ENCODE data around the gene RBPJL.
A peak's percentile ranks its signal among the peaks of the same experiment; 100 is the strongest.

The RBPJL gene

DNA sequence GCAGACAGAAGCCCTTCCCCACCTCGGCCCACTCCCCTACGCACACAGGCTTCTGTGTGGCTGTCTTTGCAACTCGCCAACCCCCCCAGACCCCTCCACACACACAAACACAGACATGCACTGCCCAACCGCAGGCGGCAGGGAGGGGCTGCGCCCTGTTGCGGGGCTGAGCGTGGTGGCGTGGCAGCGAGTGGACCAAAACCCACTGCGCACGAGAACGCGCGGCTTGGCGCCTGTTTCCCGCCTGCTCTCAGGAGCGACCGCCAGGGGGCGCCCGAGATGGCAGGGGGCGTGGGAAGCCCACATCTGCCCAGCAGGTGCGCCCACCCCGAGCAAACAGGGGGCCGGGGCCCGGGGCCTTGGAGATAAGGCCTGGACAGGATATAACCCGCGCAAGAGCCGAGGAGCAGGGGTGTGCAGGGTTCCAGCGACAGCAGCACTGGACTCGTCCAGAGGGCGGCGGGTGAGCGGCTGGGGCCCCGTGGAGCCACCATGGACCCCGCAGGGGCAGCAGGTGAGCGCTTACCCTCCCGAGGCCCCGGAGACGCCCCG is at the start of gene RBPJL:
RBPJL (plus strand) TSS at position 410 of the 552 bp plus-strand sequence; CDS start at position 493, 83 bp downstream.
- peak in 1 of 2 donors; percentile 15 for DNase-seq (ENCODE audit: low read depth in 2 of 2)

GRCh38 chr20:45257161-45257560 is 49.5 kb upstream of the RBPJL start:
- no peak for DNase-seq (ENCODE audit: low read depth in 2 of 2)

GRCh38 chr20:45257711-45258110 is 48.9 kb upstream of the RBPJL start:
- DNase-seq (ENCODE audit: low read depth in 2 of 2) = no peak

DNA sequence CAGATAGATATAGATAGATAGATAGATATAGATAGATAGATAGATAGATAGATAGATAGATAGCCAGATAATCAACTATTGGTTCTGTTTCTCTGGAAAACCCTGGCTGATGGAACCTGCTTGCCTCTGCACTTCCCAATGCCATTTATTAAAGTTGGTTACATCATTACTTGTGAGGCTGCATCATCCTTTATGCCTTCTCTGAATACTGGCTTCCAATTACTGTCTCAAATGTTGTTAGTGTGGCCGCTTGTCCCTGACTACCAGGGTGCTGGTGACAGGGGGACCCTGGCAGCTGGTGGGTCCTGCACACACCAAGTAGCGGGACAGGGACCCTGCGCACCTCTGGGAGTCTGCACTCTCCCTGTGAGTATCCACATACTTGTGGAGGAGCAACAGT is 48.4 kb upstream of the RBPJL start:
- DNase-seq (ENCODE audit: low read depth in 2 of 2) = no peak

DNA sequence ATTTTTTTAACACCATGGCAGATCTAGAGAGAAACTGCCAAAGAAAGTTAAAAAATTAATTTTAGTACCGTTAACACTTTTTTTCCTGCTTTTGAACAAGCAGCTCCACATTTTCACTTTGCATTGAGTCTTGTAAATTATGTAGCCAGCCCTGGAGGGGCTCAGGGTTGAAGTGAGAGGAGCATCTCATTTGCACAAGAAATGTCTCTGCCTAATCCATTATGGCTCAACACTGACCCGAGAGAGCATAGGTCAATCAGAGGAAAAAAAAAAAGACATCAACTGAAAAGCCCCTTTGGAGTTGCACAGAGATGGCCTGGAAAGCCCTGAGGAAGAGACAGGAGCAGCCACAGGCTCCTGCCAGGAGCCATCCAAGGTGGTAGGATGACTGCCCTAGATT is 48.0 kb upstream of the RBPJL start:
- no peak for DNase-seq (ENCODE audit: low read depth in 2 of 2)

GRCh38 chr20:45263556-45264266 is 42.9 kb upstream of the RBPJL start:
- no peak for DNase-seq (ENCODE audit: low read depth in 2 of 2)

- DNase-seq (ENCODE audit: low read depth in 2 of 2) = no peak
Measured at GRCh38 chr20:45266977-45267376, 39.7 kb upstream of the RBPJL start.

- DNase-seq (ENCODE audit: low read depth in 2 of 2) = no peak
Measured at GRCh38 chr20:45268531-45268930, 38.1 kb upstream of the RBPJL start.

GRCh38 chr20:45269056-45269455 is 37.6 kb upstream of the RBPJL start:
- DNase-seq (ENCODE audit: low read depth in 2 of 2) = no peak

DNA sequence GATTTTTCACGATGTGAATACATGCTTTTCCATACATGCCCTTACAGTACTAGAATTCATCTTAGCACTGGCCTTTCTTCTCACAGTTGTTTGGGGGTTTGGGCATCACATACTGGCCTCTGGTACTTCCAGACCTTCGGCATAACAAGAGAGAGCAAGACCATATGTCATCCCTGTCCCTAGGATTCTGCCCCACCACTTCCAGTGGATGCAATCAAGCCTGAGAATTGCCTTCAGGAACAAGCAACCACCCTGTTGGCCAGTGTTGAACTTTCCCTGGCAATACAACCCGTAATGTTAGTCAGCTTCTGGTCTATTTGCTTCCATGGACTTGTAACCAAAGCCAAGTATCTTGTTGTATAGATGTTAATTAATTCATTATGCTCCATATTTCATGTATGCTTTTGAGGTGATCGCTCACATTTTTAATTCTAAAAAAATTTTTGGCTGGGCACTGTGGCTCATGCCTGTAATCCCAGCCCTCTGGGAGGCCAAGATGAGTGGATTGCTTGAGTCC is 36.8 kb upstream of the RBPJL start:
- no peak for DNase-seq (ENCODE audit: low read depth in 2 of 2)

DNA sequence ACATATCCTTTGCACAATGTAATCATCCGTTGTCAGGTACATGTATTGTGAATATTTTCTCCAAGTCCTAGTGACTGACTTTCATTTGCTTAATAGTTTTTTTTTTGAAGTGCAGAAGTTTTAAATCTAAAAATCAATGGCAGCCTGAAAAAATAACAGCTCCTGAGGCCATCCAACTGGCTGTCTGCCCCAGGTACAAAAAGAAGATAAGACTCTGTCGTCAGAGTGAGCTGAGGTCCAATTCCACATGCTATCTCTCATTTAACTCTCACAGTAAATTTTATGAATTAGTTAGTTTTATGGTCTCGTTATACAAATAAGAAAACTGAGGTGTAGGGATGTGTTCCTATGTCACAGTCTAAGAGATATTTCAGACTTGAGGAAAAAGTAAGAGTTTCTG is 31.3 kb upstream of the RBPJL start:
- no peak for DNase-seq (ENCODE audit: low read depth in 2 of 2)

DNA sequence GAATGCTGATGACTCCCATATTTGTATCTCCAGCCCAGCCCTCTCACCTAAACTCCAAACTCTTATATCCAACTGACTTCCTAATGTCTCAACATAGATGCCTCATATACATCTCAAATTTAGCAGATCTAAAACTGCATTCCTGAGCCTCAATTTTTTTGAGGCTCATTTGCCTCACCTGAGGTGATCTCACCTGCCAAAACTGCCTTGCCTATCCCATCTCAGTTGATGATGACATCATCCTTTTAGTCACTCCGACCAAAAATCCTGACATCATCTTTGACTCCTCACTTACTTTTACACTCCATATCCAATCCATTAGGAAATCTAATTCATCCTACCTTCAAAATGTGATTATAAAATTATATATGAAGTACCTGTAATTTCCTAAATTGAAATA is 26.6 kb upstream of the RBPJL start:
- no peak for DNase-seq (ENCODE audit: low read depth in 2 of 2)

- DNase-seq (ENCODE audit: low read depth in 2 of 2) = no peak
Measured at GRCh38 chr20:45282700-45283550, 23.7 kb upstream of the RBPJL start.

- no peak for DNase-seq (ENCODE audit: low read depth in 2 of 2)
Measured at GRCh38 chr20:45283551-45284057, 23.0 kb upstream of the RBPJL start.

DNA sequence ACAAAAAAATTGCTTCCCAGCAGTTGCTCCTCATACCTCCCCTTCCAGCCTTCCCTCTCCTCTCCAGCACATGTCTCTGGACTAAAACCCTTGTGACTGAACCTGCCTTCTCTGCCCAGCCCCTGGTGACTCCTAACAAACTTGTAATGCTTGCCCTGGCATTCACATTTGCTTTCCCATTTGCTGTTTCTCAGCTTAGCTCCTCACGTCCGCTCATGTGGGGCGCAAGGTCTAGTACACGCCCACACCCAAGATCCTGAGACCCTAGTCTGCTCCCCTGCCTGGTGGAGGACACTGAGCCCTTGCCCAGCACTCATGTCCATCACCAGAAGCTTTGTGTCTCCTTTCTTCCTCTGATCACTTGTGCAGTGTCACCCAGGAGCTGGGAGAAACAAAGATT is 18.3 kb upstream of the RBPJL start:
- DNase-seq (ENCODE audit: low read depth in 2 of 2) = no peak

DNA sequence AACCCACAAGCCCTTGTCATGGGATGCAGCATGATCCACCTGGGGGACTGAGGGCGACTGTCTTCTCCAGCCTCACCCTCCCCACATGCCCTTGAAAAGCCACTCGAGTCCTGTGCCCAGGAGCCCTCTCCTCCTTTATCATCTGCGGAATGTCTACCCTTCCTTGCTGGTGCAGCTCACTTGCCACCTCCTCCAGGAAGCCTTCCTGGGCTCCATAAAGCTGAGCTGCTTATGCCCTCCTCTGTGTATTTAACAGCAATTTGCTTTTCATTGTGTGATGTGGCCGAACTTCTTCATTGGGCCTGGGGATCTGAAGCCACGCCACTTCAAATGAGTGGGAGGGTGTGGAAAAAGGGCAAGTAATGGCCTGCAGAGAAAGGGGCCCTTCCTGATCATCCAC is 17.8 kb upstream of the RBPJL start:
- DNase-seq (ENCODE audit: low read depth in 2 of 2) = no peak

DNA sequence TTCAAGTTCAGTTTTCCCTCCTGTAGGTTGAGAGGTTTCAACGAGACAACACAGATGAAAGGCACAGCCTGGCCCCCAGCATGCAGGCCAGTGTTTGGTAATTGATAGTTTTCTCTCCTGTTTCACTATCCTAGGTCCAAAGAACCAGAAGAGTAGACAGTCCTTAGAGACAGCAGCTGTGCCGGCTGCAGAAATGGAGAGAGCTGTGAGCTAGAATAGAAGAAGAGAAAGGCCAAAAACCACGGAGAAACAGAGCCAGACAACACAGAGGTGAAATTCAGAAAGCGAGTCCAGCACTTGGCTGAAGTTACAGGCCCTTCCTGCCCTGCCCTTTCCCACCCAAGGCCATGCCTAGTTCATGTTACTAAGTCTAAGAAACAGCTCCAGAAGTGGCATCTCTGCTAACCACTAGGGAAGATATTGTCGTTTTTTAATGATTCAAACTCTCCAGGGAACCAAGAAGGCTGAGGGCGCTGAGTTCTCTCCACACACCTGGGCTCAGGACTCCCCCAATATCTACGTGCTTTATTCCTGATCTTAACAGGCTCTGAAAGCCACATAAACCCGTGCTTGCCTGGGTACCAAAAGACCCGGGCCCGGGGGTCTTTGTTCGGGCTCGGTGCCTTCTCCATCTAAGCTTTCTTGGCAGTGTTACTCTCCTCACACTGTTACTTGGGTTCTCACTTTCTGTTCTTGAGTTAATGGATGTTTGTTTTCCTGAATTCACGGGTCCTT is 16.5 kb upstream of the RBPJL start:
- no peak for DNase-seq (ENCODE audit: low read depth in 2 of 2)

GRCh38 chr20:45290677-45291355 is 15.8 kb upstream of the RBPJL start:
- DNase-seq (ENCODE audit: low read depth in 2 of 2) = peak; percentile 20 to 43

- no peak for DNase-seq (ENCODE audit: low read depth in 2 of 2)
Measured at GRCh38 chr20:45291526-45291925, 15.1 kb upstream of the RBPJL start.

DNA sequence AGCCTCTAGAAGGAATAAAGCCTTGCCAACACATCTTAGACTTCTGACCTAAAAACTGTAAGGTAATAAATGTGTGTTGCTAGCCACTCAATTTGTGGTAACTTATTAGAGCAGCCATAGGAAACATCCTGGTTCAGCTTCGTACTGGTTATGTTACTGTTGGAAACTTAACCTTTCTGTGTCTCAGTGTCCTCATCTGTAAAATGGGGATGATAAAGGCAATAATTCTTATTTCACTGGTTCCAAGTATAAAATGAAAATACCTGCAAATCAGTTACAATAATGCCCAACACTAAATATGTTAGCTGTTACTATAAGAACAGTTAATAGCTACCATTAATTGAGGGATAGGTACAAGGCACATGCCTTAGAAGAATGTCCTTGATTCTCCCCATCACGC is 14.3 kb upstream of the RBPJL start:
- no peak for DNase-seq (ENCODE audit: low read depth in 2 of 2)

Data from stimulated activated CD8-positive, alpha-beta memory T cell treated with anti-CD3 and anti-CD28 coated beads, Interleukin-7, amount 100 ng/mL, for 4 hours (primary cell).